ENCODE measurements around the gene ZNF575.
"Not testable (repeated sequence)": the region's sequence is repeated elsewhere in the genome, so short reads cannot be mapped to it uniquely, and the experiment has no call there.

The ZNF575 gene

DNA sequence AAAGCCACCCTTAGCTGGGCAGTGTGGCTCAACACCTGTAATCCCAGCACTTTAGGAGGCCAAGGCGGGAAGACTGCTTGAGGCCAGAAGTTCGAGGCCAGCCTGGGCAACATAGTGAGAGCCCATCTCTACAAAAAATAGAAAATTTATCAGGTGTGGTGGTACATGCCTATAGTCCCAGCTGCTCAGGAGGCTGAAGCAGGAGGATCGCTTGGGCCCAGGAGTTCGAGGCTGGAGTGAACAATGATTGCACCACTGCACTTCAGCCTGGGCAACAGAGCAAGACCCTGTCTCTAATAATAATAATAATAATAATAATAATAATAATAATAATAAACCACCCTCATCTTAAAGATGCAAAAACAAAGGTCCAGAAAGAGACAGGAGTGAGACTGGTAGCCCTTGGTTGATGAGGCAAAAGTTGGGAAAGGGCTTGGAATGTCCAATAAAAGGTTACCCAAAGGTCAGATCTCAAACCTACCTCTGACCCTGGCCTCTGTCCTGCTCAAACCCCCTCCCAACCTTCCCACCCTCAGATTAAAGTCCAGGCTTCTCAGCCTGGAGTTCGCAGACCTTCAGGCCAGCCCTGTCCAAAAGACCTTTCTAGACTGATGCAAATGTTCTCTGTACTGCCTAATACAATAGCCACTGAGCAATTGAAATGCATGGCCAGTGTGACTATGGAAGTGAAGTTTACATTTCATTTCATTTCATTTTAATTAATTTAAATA, 9.1 kb downstream of the ZNF575 start:
- DNase-seq (ENCODE audit: low read depth) = no peak
- H3K4me3 ChIP-seq (ENCODE audit: control insufficient read depth, low read depth, low read length) = no peak overlapping the region
- TF ChIP-seq, protein P1, sequence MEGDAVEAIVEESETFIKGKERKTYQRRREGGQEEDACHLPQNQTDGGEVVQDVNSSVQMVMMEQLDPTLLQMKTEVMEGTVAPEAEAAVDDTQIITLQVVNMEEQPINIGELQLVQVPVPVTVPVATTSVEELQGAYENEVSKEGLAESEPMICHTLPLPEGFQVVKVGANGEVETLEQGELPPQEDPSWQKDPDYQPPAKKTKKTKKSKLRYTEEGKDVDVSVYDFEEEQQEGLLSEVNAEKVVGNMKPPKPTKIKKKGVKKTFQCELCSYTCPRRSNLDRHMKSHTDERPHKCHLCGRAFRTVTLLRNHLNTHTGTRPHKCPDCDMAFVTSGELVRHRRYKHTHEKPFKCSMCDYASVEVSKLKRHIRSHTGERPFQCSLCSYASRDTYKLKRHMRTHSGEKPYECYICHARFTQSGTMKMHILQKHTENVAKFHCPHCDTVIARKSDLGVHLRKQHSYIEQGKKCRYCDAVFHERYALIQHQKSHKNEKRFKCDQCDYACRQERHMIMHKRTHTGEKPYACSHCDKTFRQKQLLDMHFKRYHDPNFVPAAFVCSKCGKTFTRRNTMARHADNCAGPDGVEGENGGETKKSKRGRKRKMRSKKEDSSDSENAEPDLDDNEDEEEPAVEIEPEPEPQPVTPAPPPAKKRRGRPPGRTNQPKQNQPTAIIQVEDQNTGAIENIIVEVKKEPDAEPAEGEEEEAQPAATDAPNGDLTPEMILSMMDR (IDR thresholded peaks at IDR 0.05; ENCODE audit: control insufficient read depth, insufficient read depth, low read depth, low read length, missing control alignments) = no peak

- TF ChIP-seq, protein P1 (IDR thresholded peaks at IDR 0.05; ENCODE audit: control insufficient read depth, insufficient read depth, low read depth, low read length, missing control alignments) = no peak
- DNase-seq (ENCODE audit: low read depth) = no peak
- H3K4me3 ChIP-seq (ENCODE audit: control insufficient read depth, low read depth, low read length) = no peak overlapping the region
Measured at GRCh38 chr19:43544077-43544476, 11.1 kb downstream of the ZNF575 start.

GRCh38 chr19:43545276-43545675, 12.3 kb downstream of the ZNF575 start:
- TF ChIP-seq, protein P1 (IDR thresholded peaks at IDR 0.05; ENCODE audit: control insufficient read depth, insufficient read depth, low read depth, low read length, missing control alignments) = no peak
- DNase-seq (ENCODE audit: low read depth) = no peak
- no peak overlapping the region for H3K4me3 ChIP-seq (ENCODE audit: control insufficient read depth, low read depth, low read length)

GRCh38 chr19:43545981-43546380, 13.0 kb downstream of the ZNF575 start:
- H3K4me3 ChIP-seq (ENCODE audit: control insufficient read depth, low read depth, low read length) = no peak overlapping the region
- TF ChIP-seq, protein P1 (IDR thresholded peaks at IDR 0.05; ENCODE audit: control insufficient read depth, insufficient read depth, low read depth, low read length, missing control alignments) = no peak
- DNase-seq (ENCODE audit: low read depth) = no peak

GRCh38 chr19:43546581-43546980, 13.6 kb downstream of the ZNF575 start:
- no peak overlapping the region for H3K4me3 ChIP-seq (ENCODE audit: control insufficient read depth, low read depth, low read length)
- no peak for DNase-seq (ENCODE audit: low read depth)
- TF ChIP-seq, protein P1 (IDR thresholded peaks at IDR 0.05; ENCODE audit: control insufficient read depth, insufficient read depth, low read depth, low read length, missing control alignments) = no peak

DNA sequence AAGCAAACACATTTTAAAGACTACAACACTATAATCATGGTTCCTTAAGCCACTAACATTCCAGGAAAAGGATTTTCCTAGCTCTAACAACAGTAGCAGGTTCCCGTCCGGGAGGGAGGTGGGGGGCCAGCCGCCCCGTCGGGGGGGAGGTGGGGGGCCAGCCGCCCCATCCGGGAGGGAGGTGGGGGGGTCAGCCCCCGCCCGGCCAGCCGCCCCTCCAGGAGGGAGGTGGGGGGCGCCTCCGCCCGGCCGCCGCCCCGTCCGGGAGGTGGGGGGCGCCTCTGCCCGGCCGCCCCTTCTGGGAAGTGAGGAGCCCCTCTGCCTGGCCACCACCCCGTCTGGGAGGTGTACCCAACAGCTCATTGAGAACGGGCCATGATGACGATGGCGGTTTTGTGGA, 14.9 kb downstream of the ZNF575 start:
- not testable (repeated sequence) for DNase-seq (ENCODE audit: low read depth); H3K4me3 ChIP-seq (ENCODE audit: control insufficient read depth, low read depth, low read length)

GRCh38 chr19:43548706-43549105, 15.7 kb downstream of the ZNF575 start:
- no peak for DNase-seq (ENCODE audit: low read depth)
- TF ChIP-seq, protein P1 (IDR thresholded peaks at IDR 0.05; ENCODE audit: control insufficient read depth, insufficient read depth, low read depth, low read length, missing control alignments) = no peak
- H3K4me3 ChIP-seq (ENCODE audit: control insufficient read depth, low read depth, low read length) = no peak overlapping the region

All from AG09309 (cell line).